Measurements from ENCODE around the gene TTC12.

- TF ChIP-seq, protein P1, sequence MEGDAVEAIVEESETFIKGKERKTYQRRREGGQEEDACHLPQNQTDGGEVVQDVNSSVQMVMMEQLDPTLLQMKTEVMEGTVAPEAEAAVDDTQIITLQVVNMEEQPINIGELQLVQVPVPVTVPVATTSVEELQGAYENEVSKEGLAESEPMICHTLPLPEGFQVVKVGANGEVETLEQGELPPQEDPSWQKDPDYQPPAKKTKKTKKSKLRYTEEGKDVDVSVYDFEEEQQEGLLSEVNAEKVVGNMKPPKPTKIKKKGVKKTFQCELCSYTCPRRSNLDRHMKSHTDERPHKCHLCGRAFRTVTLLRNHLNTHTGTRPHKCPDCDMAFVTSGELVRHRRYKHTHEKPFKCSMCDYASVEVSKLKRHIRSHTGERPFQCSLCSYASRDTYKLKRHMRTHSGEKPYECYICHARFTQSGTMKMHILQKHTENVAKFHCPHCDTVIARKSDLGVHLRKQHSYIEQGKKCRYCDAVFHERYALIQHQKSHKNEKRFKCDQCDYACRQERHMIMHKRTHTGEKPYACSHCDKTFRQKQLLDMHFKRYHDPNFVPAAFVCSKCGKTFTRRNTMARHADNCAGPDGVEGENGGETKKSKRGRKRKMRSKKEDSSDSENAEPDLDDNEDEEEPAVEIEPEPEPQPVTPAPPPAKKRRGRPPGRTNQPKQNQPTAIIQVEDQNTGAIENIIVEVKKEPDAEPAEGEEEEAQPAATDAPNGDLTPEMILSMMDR (IDR thresholded peaks at IDR 0.05), result no peak
- TF ChIP-seq POLR2A (IDR thresholded peaks at IDR 0.05), result no peak
These were observed 31.6 kb downstream of the TTC12 start for GRCh38 chr11:113345978-113346377.

Measured in esophagus squamous epithelium (tissue), 4 donors.